AG09309 (cell line): ENCODE measurements around the gene TMEM233.

ENCODE experiments used
- DNase-seq: peaks from one replicate; pipeline ENCODE4 v3.0.0-alpha.2; 2010; ENCODE audit warnings: low read depth
- H3K4me3 ChIP-seq: 2 replicates; pipeline ENCODE4 v1.5.1; 2011; ENCODE audit warnings: mild to moderate bottlenecking, low read depth, low read length, moderate library complexity; ENCODE audit not compliant: control insufficient read depth
- CTCF ChIP-seq: IDR thresholded peaks from 2 replicates; pipeline ENCODE4 v1.5.1; 2011; ENCODE audit warnings: mild to moderate bottlenecking, low read depth, low read length, inconsistent platforms; ENCODE audit not compliant: insufficient read depth, control insufficient read depth; ENCODE audit errors: missing control alignments

The TMEM233 gene

DNA sequence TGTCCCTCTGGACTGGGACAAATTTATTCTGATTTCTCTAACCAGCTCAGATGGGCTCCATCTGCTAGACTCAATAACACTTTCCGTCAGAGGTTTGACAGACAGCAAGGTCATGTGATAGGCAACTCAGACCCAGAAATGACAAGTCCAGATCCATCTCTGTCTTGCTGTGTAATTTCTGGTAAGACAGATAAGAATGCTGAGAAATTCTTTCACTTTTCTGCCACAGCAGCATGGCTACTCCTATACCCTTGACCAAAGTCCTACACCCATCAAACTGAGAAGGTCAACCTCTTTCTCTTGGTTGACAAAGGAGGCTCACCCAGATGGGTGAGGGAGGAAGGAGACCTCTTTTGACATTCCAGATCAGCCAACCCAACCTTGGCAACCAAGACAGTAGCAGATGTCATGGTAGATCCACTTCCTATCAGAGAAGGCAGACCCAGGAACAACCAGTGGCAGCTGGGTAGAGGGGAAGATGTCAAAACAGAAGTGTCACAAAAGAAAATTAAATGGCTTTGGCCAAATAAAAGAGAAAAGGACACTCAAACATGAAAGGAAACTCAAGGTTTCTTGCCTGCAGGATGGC lies 37.5 kb downstream of the TMEM233 start:
- TF ChIP-seq CTCF, result no peak
- no peak for DNase-seq
- H3K4me3 ChIP-seq, result no peak overlapping the region

GRCh38 chr12:119631930-119632678 lies 38.5 kb downstream of the TMEM233 start:
- DNase-seq, result no peak

GRCh38 chr12:119634743-119635142 lies 41.2 kb downstream of the TMEM233 start:
- DNase-seq, result no peak
- TF ChIP-seq CTCF, result no peak

More at GRCh38 chr12:119631930-119632678, 38.5 kb downstream of the TMEM233 start:
- TF ChIP-seq CTCF, result no peak
- H3K4me3 ChIP-seq, result no peak overlapping the region

DNA sequence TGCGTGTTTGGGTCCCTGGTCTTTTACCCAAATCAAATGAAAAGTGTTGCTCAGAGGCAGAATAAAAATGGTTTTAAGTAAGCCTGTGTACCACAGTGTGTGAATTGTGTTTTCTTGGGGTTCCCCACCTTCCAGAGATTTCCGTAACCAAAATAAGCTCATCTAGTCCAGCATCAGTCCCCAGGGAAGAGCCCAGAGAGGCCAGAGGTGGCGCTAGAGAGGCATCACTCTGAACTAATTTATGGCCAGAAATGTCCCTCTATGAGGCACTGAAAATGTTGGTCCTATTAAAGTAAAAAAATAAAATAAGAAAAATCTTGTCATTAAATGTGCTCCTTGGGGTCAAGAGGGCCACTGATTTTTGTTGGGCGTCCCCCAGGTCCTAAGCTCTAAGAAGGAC lies 49.4 kb downstream of the TMEM233 start:
- no peak for DNase-seq
- H3K4me3 ChIP-seq, result no peak overlapping the region
- peak; percentile 22 for TF ChIP-seq CTCF

More at GRCh38 chr12:119634743-119635142, 41.2 kb downstream of the TMEM233 start:
- H3K4me3 ChIP-seq, result no peak overlapping the region

DNA sequence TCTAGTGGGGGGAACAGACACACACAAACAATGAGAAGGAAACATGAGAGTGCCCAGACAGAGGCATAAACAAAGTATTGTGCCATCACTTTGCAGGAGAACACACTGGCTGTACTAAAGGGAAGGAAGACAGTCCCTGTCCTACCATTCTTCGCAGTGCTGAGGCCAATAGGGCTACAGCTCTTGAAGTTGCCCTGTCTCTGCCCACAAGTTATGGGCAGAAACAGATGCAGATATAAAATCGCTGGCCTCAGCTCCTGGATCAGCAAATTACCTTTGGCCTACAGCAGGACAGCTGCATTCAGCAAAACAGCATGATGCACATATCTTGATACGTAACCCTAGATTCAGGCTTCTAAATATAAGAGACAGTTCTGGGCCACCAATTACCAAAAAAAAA lies 51.4 kb downstream of the TMEM233 start:
- no peak for DNase-seq
- no peak for TF ChIP-seq CTCF
- H3K4me3 ChIP-seq, result no peak overlapping the region

DNA sequence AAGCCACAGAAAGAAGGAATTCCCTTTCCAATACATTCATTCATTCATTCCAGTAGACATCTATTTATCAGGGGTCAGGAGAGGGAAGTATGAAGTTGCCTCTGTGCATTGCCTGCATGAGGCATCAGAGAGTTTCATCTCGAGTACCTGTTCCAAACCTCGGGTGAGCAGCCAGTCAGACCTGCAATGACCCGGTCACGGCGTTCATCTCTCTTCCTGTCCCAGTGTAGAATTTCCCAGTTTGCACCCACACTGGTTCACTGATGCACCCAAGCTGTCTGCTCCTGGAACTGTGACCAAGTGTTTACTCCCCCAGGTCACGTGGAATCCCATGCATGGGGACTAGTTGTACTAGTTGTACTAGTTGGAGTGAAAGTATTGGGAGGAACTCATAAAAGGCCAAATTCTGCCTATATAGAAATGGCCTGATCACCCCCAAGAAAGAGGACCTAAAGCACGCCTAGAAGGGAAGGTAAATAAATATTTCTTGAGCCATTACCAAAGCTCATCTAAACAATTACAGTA lies 52.0 kb downstream of the TMEM233 start:
- H3K4me3 ChIP-seq, result no peak overlapping the region
- no peak for TF ChIP-seq CTCF
- DNase-seq, result no peak
